Adrenal gland (tissue), 5 donors: ENCODE data around the gene MATN1.

Source experiments
- CTCF ChIP-seq, 6 experiments: fragments of 450-650 bp in 4 of 6; fragments of 200-600 bp in 2 of 6; sonication (generic) in 1 of 6; IDR thresholded peaks; 1 replicate in 5 of 6; 2 replicates in 1 of 6; pipeline versions ENCODE4 v1.5.1 to v1.8.0; 2016 to 2021; ENCODE audit warnings: antibody characterized with exemption in 6 of 6, mild to moderate bottlenecking in 2 of 6, moderate library complexity in 1 of 6
- POLR2A ChIP-seq, 2 donors: fragments of 450-650 bp; IDR thresholded peaks; one replicate each; pipeline ENCODE4 v1.6.1; 2017; ENCODE audit warnings: antibody characterized with exemption in 2 of 2, mild to moderate bottlenecking in 2 of 2, moderate library complexity in 1 of 2
- donor health status: DM: no; HTN: no; CAD: no.

GRCh38 chr1:30721812-30722537, 1.4 kb downstream of the MATN1 start:
- TF ChIP-seq CTCF (IDR thresholded peaks at IDR 0.05) (no peak), POLR2A (IDR thresholded peaks at IDR 0.05) (no peak)
